Islet of Langerhans (tissue), 1 donor: ENCODE measurements around the gene SGK2.
"Not testable (repeated sequence)": the region's sequence is repeated elsewhere in the genome, so short reads cannot be mapped to it uniquely, and the experiment has no call there.

Source experiments
- FAIRE-seq: peaks from one replicate; lab custom pipeline; 2011; peaks lifted over from hg19 to GRCh38; lab: Jason Lieb, UNC

SGK2 gene

DNA sequence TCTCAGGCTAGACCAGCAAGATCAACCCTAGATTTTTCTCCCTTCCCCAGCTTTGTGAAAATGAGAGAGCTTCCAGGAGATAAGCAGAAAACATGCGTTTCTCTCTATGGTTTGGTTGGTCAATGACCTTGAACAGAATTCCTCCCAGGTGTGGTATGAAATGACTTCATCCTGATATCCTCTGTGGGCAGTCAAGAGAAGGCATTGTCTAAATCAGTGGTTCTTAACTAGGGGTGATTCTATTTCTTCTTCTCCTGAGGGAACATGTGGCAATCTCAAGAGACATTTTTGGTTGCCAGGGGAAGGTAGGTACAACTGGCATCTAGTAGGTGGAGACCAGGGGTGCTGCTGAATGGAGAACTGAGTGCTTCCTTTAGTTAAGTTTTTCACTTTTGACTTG, 44.3 kb downstream of the SGK2 start:
- FAIRE-seq: no peak

GRCh38 chr20:43605715-43606114, 46.9 kb downstream of the SGK2 start:
- no peak for FAIRE-seq

GRCh38 chr20:43607278-43607677, 48.5 kb downstream of the SGK2 start:
- FAIRE-seq: not testable (repeated sequence)

- FAIRE-seq: no peak
These were observed 72.8 kb downstream of the SGK2 start for GRCh38 chr20:43631598-43631997.
